Esophagus muscularis mucosa (tissue), 4 donors: ENCODE data around the gene MBP.

Source experiments
- EP300 ChIP-seq: sonication (generic); formaldehyde crosslinking; IDR thresholded peaks from one replicate; pipeline ENCODE4 v1.6.1; 2017; ENCODE audit warnings: antibody characterized with exemption
- POLR2A ChIP-seq: fragments of 450-650 bp; IDR thresholded peaks from one replicate; pipeline ENCODE4 v1.6.1; 2017; ENCODE audit warnings: antibody characterized with exemption, moderate library complexity, mild to moderate bottlenecking, low read depth
- POLR2AphosphoS5 ChIP-seq, 2 donors: sonication (generic); formaldehyde crosslinking; IDR thresholded peaks; one replicate each; pipeline ENCODE4 v1.6.1; 2017; ENCODE audit warnings: antibody characterized with exemption in 2 of 2
- TF ChIP-seq, protein P1 (sequence below), 3 experiments: fragments of 200-600 bp in 2 of 3; fragments of 450-650 bp in 1 of 3; sonication (generic) in 2 of 3; IDR thresholded peaks; one replicate each; pipeline ENCODE4 v1.5.1; 2017 to 2019; ENCODE audit warnings: antibody characterized with exemption in 3 of 3, mild to moderate bottlenecking in 2 of 3, moderate library complexity in 1 of 3

DNA sequence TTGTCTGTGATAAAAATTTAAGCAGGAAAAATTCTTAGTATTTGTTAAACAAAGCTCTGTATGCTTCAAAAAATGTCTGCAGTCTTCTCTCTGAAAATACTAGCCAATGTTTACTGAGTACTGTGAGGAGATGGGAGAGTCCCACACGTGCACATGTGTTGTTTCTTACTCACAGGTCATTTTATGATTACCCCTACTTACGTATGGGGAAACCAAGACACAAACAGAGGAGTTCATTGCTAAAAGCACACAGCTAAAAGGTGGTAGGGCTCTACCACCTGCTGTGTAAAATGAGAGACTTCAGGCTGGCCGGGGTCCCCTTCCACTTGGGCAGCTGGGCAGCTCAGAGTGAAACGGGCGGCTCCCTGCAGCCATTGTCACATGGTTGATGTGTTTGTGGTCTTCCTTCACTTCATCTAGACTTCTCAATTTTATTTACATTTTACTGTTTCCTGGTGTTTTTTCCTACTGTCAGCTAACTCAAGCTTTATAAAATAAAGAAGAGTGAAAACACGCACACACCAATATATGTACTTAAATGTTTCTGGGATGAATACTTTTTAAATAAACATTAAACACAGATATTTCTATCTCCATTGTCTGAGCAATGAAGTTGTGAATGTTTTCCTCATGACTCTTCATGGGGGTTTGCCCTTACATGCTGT lies 71.2 kb downstream of the MBP start:
- TF ChIP-seq, protein P1, sequence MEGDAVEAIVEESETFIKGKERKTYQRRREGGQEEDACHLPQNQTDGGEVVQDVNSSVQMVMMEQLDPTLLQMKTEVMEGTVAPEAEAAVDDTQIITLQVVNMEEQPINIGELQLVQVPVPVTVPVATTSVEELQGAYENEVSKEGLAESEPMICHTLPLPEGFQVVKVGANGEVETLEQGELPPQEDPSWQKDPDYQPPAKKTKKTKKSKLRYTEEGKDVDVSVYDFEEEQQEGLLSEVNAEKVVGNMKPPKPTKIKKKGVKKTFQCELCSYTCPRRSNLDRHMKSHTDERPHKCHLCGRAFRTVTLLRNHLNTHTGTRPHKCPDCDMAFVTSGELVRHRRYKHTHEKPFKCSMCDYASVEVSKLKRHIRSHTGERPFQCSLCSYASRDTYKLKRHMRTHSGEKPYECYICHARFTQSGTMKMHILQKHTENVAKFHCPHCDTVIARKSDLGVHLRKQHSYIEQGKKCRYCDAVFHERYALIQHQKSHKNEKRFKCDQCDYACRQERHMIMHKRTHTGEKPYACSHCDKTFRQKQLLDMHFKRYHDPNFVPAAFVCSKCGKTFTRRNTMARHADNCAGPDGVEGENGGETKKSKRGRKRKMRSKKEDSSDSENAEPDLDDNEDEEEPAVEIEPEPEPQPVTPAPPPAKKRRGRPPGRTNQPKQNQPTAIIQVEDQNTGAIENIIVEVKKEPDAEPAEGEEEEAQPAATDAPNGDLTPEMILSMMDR (IDR thresholded peaks at IDR 0.05), result no peak
- TF ChIP-seq EP300 (no peak), POLR2AphosphoS5 (IDR thresholded peaks at IDR 0.05) (no peak), POLR2A (no peak)
